H1 (cell line): Measurements from ENCODE around the gene GADD45A.

ENCODE experiments used
- CEBPB ChIP-seq: IDR thresholded peaks from 2 replicates; pipeline ENCODE4 v1.6.1; 2012; ENCODE audit warnings: low read depth, low read length
- EGR1 ChIP-seq: IDR thresholded peaks from 2 replicates; pipeline ENCODE4 v1.6.1; 2011; ENCODE audit warnings: low read depth, low read length, borderline replicate concordance
- EZH2 ChIP-seq: fragments of 200-600 bp; sonication (generic); IDR thresholded peaks from 2 replicates; pipeline ENCODE4 v1.7.1; 2012; ENCODE audit warnings: low read depth, mild to moderate bottlenecking, moderate library complexity, low read length, inconsistent platforms; ENCODE audit not compliant: severe bottlenecking
- POLR2A ChIP-seq, 2 experiments: IDR thresholded peaks; 1 replicate in 1 of 2; 2 replicates in 1 of 2; pipeline ENCODE4 v1.6.1; 2011; ENCODE audit warnings: low read depth in 2 of 2, low read length in 2 of 2, mild to moderate bottlenecking in 2 of 2; ENCODE audit errors: control extremely low read depth in 1 of 2
- TF ChIP-seq, protein P1 (sequence below), 3 experiments: IDR thresholded peaks; 1 replicate in 2 of 3; 2 replicates in 1 of 3; pipeline versions ENCODE4 v1.5.1 to v1.6.1; 2011; ENCODE audit warnings: low read length in 3 of 3, mild to moderate bottlenecking in 3 of 3, inconsistent platforms in 2 of 3, low read depth in 1 of 3, moderate library complexity in 1 of 3; ENCODE audit not compliant: insufficient read depth in 1 of 3; ENCODE audit errors: control extremely low read depth in 1 of 3

DNA sequence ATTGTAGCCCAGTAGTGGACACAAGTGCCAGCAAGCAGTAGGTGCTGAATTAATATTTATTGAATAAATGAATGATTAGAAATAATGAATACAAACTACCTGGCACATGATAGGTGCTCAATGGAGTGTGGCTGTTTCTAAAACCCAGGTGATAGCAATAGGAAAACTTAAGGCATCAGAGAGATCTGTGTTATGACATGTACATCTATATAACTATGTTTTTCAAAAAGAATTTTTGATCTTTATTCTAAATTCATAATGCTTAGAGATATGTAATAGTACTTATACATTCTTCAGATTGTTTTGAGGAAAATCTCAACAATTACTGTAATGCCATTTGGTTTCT is 5.0 kb downstream of the GADD45A start:
- TF ChIP-seq POLR2A (IDR thresholded peaks at IDR 0.05; ENCODE audit: control extremely low read depth in 1 of 2, low read depth in 2 of 2, low read length in 2 of 2) = no peak
- TF ChIP-seq, protein P1, sequence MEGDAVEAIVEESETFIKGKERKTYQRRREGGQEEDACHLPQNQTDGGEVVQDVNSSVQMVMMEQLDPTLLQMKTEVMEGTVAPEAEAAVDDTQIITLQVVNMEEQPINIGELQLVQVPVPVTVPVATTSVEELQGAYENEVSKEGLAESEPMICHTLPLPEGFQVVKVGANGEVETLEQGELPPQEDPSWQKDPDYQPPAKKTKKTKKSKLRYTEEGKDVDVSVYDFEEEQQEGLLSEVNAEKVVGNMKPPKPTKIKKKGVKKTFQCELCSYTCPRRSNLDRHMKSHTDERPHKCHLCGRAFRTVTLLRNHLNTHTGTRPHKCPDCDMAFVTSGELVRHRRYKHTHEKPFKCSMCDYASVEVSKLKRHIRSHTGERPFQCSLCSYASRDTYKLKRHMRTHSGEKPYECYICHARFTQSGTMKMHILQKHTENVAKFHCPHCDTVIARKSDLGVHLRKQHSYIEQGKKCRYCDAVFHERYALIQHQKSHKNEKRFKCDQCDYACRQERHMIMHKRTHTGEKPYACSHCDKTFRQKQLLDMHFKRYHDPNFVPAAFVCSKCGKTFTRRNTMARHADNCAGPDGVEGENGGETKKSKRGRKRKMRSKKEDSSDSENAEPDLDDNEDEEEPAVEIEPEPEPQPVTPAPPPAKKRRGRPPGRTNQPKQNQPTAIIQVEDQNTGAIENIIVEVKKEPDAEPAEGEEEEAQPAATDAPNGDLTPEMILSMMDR (IDR thresholded peaks at IDR 0.05; ENCODE audit: control extremely low read depth in 1 of 3, insufficient read depth in 1 of 3, low read depth in 1 of 3, low read length in 3 of 3) = no peak
- no peak for TF ChIP-seq CEBPB
- no peak for TF ChIP-seq EZH2
- TF ChIP-seq EGR1 = no peak
